HepG2 (cell line): ENCODE results near the gene CSF1R.

ENCODE experiments used
- CTCF ChIP-seq: sonication (generic); formaldehyde crosslinking; IDR thresholded peaks from 2 replicates; pipeline ENCODE4 v1.5.0; 2020; ENCODE audit warnings: mild to moderate bottlenecking, missing genetic modification reagents, moderate library complexity
- EZH2 ChIP-seq: conservative IDR thresholded peaks from 2 replicates; pipeline ENCODE4 v1.6.1; 2012; ENCODE audit warnings: mild to moderate bottlenecking, low read depth, low read length, moderate library complexity
- MYNN ChIP-seq: sonication (generic); formaldehyde crosslinking; IDR thresholded peaks from 2 replicates; pipeline ENCODE4 v1.4.0; 2020; ENCODE audit warnings: mild to moderate bottlenecking, low read depth, missing genetic modification reagents
- PAX8 ChIP-seq: sonication (generic); formaldehyde crosslinking; IDR thresholded peaks from 2 replicates; pipeline ENCODE4 v1.8.0; 2022; ENCODE audit warnings: mild to moderate bottlenecking, missing genetic modification reagents, borderline replicate concordance
- RAD51 ChIP-seq: fragments of 450-650 bp; IDR thresholded peaks from 2 replicates; pipeline ENCODE4 v1.6.1; 2016; ENCODE audit warnings: borderline replicate concordance

- TF ChIP-seq PAX8 (CRISPR knock-in tag) (no peak), RAD51 (no peak), MYNN (CRISPR knock-in tag) (no peak), CTCF (no peak), EZH2 (no peak)
Measured at GRCh38 chr5:150043657-150044328, 42.6 kb downstream of the CSF1R start.
